MV-4-11 (cell line): ENCODE data around the gene SYT4.
"Not testable (repeated sequence)": the region's sequence is repeated elsewhere in the genome, so short reads cannot be mapped to it uniquely, and the experiment has no call there.

ENCODE experiments used
- DNase-seq: peaks from one replicate; lab custom pipeline; 2025; lab: John Stamatoyannopoulos, UW

The SYT4 gene

GRCh38 chr18:43277164-43277600, at the start of gene SYT4:
TSS of gene SYT4 (minus strand) at chr18:43277490. CDS start at chr18:43277281, 209 bp downstream.
- no peak for DNase-seq

- no peak for DNase-seq
Measured at GRCh38 chr18:43322132-43322531, 44.8 kb upstream of the SYT4 start.

- no peak for DNase-seq
Measured at GRCh38 chr18:43314941-43315340, 37.7 kb upstream of the SYT4 start.

- no peak for DNase-seq
Measured at GRCh38 chr18:43312891-43313290, 35.6 kb upstream of the SYT4 start.

- DNase-seq: no peak
Measured at GRCh38 chr18:43310239-43310638, 32.9 kb upstream of the SYT4 start.

GRCh38 chr18:43303376-43303775, 26.1 kb upstream of the SYT4 start:
- DNase-seq: no peak

- DNase-seq: not testable (repeated sequence)
Measured at GRCh38 chr18:43286187-43286586, 8.9 kb upstream of the SYT4 start.

- no peak for DNase-seq
Measured at GRCh38 chr18:43283299-43283698, 6.0 kb upstream of the SYT4 start.

- peak; percentile 6 for DNase-seq
Measured at GRCh38 chr18:43279015-43279744, 1.9 kb upstream of the SYT4 start.

GRCh38 chr18:43278355-43278754, 1.1 kb upstream of the SYT4 start:
- DNase-seq: no peak

GRCh38 chr18:43276491-43276890, 799 bp downstream of the SYT4 start:
- no peak for DNase-seq

- no peak for DNase-seq
Measured at GRCh38 chr18:43275546-43275945, 1.7 kb downstream of the SYT4 start.

GRCh38 chr18:43274526-43274925, 2.8 kb downstream of the SYT4 start:
- DNase-seq: no peak

GRCh38 chr18:43271593-43272432, 5.5 kb downstream of the SYT4 start:
- no peak for DNase-seq

GRCh38 chr18:43267818-43268217, 9.5 kb downstream of the SYT4 start:
- no peak for DNase-seq

- DNase-seq: no peak
Measured at GRCh38 chr18:43265465-43265864, 11.8 kb downstream of the SYT4 start.

- no peak for DNase-seq
Measured at GRCh38 chr18:43248610-43249249, 28.6 kb downstream of the SYT4 start.

GRCh38 chr18:43247944-43248343, 29.3 kb downstream of the SYT4 start:
- no peak for DNase-seq

- no peak for DNase-seq
Measured at GRCh38 chr18:43238429-43238828, 38.9 kb downstream of the SYT4 start.

GRCh38 chr18:43236921-43237320, 40.4 kb downstream of the SYT4 start:
- DNase-seq: no peak

GRCh38 chr18:43234889-43235288, 42.4 kb downstream of the SYT4 start:
- no peak for DNase-seq

- no peak for DNase-seq
Measured at GRCh38 chr18:43222501-43222900, 54.8 kb downstream of the SYT4 start.

- DNase-seq: no peak
Measured at GRCh38 chr18:43220691-43221090, 56.6 kb downstream of the SYT4 start.
